ENCODE measurements around the gene OPTC.

OPTC gene

GRCh38 chr1:203536575-203536974 lies 42.6 kb downstream of the OPTC start:
- DNase-seq (ENCODE audit: low read depth in 2 of 2) = no peak

GRCh38 chr1:203536980-203537455 lies 43.1 kb downstream of the OPTC start:
- no peak for DNase-seq (ENCODE audit: low read depth in 2 of 2)

- no peak for DNase-seq (ENCODE audit: low read depth in 2 of 2)
These were observed 44.0 kb downstream of the OPTC start for GRCh38 chr1:203537806-203538464.

GRCh38 chr1:203538726-203539125 lies 44.8 kb downstream of the OPTC start:
- DNase-seq (ENCODE audit: low read depth in 2 of 2) = no peak

GRCh38 chr1:203539831-203540546 lies 46.0 kb downstream of the OPTC start:
- no peak for DNase-seq (ENCODE audit: low read depth in 2 of 2)

GRCh38 chr1:203544485-203544884 lies 50.5 kb downstream of the OPTC start:
- no peak for DNase-seq (ENCODE audit: low read depth in 2 of 2)

GRCh38 chr1:203544978-203545816 lies 51.2 kb downstream of the OPTC start:
- DNase-seq (ENCODE audit: low read depth in 2 of 2) = no peak

- no peak for DNase-seq (ENCODE audit: low read depth in 2 of 2)
These were observed 52.3 kb downstream of the OPTC start for GRCh38 chr1:203546274-203546673.

GRCh38 chr1:203547147-203547546 lies 53.2 kb downstream of the OPTC start:
- no peak for DNase-seq (ENCODE audit: low read depth in 2 of 2)

- DNase-seq (ENCODE audit: low read depth in 2 of 2) = no peak
These were observed 53.9 kb downstream of the OPTC start for GRCh38 chr1:203547771-203548421.

GRCh38 chr1:203548892-203549291 lies 54.9 kb downstream of the OPTC start:
- DNase-seq (ENCODE audit: low read depth in 2 of 2) = no peak

- no peak for DNase-seq (ENCODE audit: low read depth in 2 of 2)
These were observed 55.4 kb downstream of the OPTC start for GRCh38 chr1:203549309-203549708.

- DNase-seq (ENCODE audit: low read depth in 2 of 2) = no peak
These were observed 56.9 kb downstream of the OPTC start for GRCh38 chr1:203550846-203551245.

- DNase-seq (ENCODE audit: low read depth in 2 of 2) = no peak
These were observed 57.6 kb downstream of the OPTC start for GRCh38 chr1:203551550-203551949.

- DNase-seq (ENCODE audit: low read depth in 2 of 2) = no peak
These were observed 59.5 kb downstream of the OPTC start for GRCh38 chr1:203553496-203553895.

GRCh38 chr1:203554071-203554470 lies 60.1 kb downstream of the OPTC start:
- no peak for DNase-seq (ENCODE audit: low read depth in 2 of 2)

GRCh38 chr1:203555076-203555475 lies 61.1 kb downstream of the OPTC start:
- no peak for DNase-seq (ENCODE audit: low read depth in 2 of 2)

- DNase-seq (ENCODE audit: low read depth in 2 of 2) = no peak
These were observed 61.6 kb downstream of the OPTC start for GRCh38 chr1:203555511-203556046.

- DNase-seq (ENCODE audit: low read depth in 2 of 2) = no peak
These were observed 62.3 kb downstream of the OPTC start for GRCh38 chr1:203556047-203556851.

GRCh38 chr1:203557390-203557789 lies 63.4 kb downstream of the OPTC start:
- DNase-seq (ENCODE audit: low read depth in 2 of 2) = no peak
